SK-N-SH (cell line): ENCODE measurements around the gene CTAG1A. TPM values are rescaled to one million over a fixed set of nuclear protein-coding genes. Genes with fewer than 3 reads are reported as not detected.

Experiments used
- CTCF ChIA-PET: fragments of 300-600, 350-600 bp; formaldehyde crosslinking; extraction: SDS; loops from one replicate; lab custom pipeline; 2021; lab: Yijun Ruan, JAX
- POLR2A ChIA-PET: fragments of 350-600 bp; sonication (Branson Sonifier 250); formaldehyde crosslinking; extraction: SDS; loops from one replicate; lab custom pipeline; 2020; ENCODE audit warnings: antibody characterized with exemption, inconsistent platforms; lab: Yijun Ruan, JAX
- DNase-seq: peaks from one replicate; pipeline ENCODE4 v3.0.0; 2012
- H2AFZ ChIP-seq: fragments of 200-600 bp; sonication (generic); 2 replicates; pipeline ENCODE4 v1.8.1; 2016; ENCODE audit warnings: antibody characterized with exemption, mild to moderate bottlenecking, low read depth
- H3F3A ChIP-seq: fragments of 200-600 bp; sonication (generic); replicated peaks from 2 replicates; pipeline ENCODE3; 2016; ENCODE audit warnings: antibody characterized with exemption, mild to moderate bottlenecking; ENCODE audit not compliant: insufficient read depth
- H3K27ac ChIP-seq, 2 experiments: fragments of 200-500 bp in 1 of 2; fragments of 200-600 bp in 1 of 2; sonication (Bioruptor generic) in 1 of 2; sonication (generic), shearing (Covaris generic) in 1 of 2; 2 replicates each; pipeline versions ENCODE4 v1.5.1 to v1.6.1; 2014 to 2016; ENCODE audit warnings: low read depth in 2 of 2, inconsistent platforms in 1 of 2, low read length in 1 of 2, mild to moderate bottlenecking in 1 of 2, mixed read lengths in 1 of 2
- H3K27me3 ChIP-seq: fragments of 200-600 bp; sonication (generic), shearing (Covaris generic); 2 replicates; pipeline ENCODE4 v1.6.1; 2016; ENCODE audit warnings: mixed run types; ENCODE audit not compliant: insufficient read depth
- H3K36me3 ChIP-seq, 2 experiments: fragments of 200-500 bp in 1 of 2; fragments of 200-600 bp in 1 of 2; sonication (Bioruptor generic) in 1 of 2; sonication (generic) in 1 of 2; replicated peaks in 1 of 2; 2 replicates each; pipeline versions ENCODE3 to v1.5.1; 2014 to 2016; ENCODE audit warnings: low read length in 1 of 2, mild to moderate bottlenecking in 1 of 2; ENCODE audit not compliant: insufficient read depth in 2 of 2, control insufficient read depth in 1 of 2
- H3K4me1 ChIP-seq, 2 experiments: fragments of 200-500 bp in 1 of 2; fragments of 200-600 bp in 1 of 2; sonication (Bioruptor generic) in 1 of 2; sonication (generic), shearing (Covaris generic) in 1 of 2; 2 replicates each; pipeline versions ENCODE4 v1.5.1 to v1.6.1; 2014 to 2016; ENCODE audit warnings: low read depth in 1 of 2, low read length in 1 of 2, mixed run types in 1 of 2; ENCODE audit not compliant: insufficient read depth in 2 of 2, control insufficient read depth in 1 of 2
- H3K4me2 ChIP-seq: fragments of 200-600 bp; sonication (generic), shearing (Covaris generic); 2 replicates; pipeline ENCODE4 v1.6.1; 2017; ENCODE audit warnings: mixed run types
- H3K4me3 ChIP-seq, 2 experiments: fragments of 200-500 bp in 1 of 2; fragments of 200-600 bp in 1 of 2; sonication (Bioruptor generic) in 1 of 2; sonication (generic), shearing (Covaris generic) in 1 of 2; 2 replicates each; pipeline versions ENCODE4 v1.5.1 to v1.8.1; 2014 to 2016; ENCODE audit warnings: low read depth in 2 of 2, inconsistent platforms in 1 of 2, low read length in 1 of 2, mild to moderate bottlenecking in 1 of 2, mixed read lengths in 1 of 2, moderate library complexity in 1 of 2
- H3K79me2 ChIP-seq: fragments of 200-600 bp; sonication (generic); 2 replicates; pipeline ENCODE4 v1.8.1; 2017; ENCODE audit warnings: mild to moderate bottlenecking; ENCODE audit not compliant: insufficient read depth
- H3K9ac ChIP-seq: fragments of 200-600 bp; sonication (generic); 2 replicates; pipeline ENCODE4 v1.6.1; 2017; ENCODE audit warnings: mixed run types
- H3K9me2 ChIP-seq: fragments of 200-600 bp; sonication (generic); 2 replicates; pipeline ENCODE4 v1.6.1; 2017; ENCODE audit warnings: mixed run types
- H3K9me3 ChIP-seq: fragments of 200-600 bp; sonication (generic); 2 replicates; pipeline ENCODE4 v1.6.1; 2017; ENCODE audit warnings: mixed run types, mild to moderate bottlenecking, moderate library complexity
- H4K20me1 ChIP-seq: fragments of 200-600 bp; sonication (generic); 2 replicates; pipeline ENCODE4 v1.6.1; 2017; ENCODE audit warnings: mild to moderate bottlenecking, mixed run types; ENCODE audit not compliant: insufficient read depth
- CHD2 ChIP-seq: fragments of 150-350 bp; IDR thresholded peaks from 2 replicates; pipeline ENCODE4 v1.6.1; 2018; ENCODE audit warnings: low read length; ENCODE audit not compliant: partially characterized antibody
- ELF1 ChIP-seq: IDR thresholded peaks from 2 replicates; pipeline ENCODE4 v1.4.0; 2012
- EP300 ChIP-seq, 2 experiments: IDR thresholded peaks; 2 replicates each; pipeline versions ENCODE4 v1.4.0 to v1.6.1; 2012; ENCODE audit warnings: borderline replicate concordance in 1 of 2, low read depth in 1 of 2, low read length in 1 of 2
- FOSL2 ChIP-seq: IDR thresholded peaks from 2 replicates; pipeline ENCODE4 v1.4.0; 2012; ENCODE audit warnings: low read depth, mild to moderate bottlenecking, moderate library complexity, borderline replicate concordance
- FOXJ3 ChIP-seq: sonication (generic); formaldehyde crosslinking; IDR thresholded peaks from 2 replicates; pipeline ENCODE4 v1.5.1; 2020; ENCODE audit warnings: mild to moderate bottlenecking, missing genetic modification reagents
- GATA2 ChIP-seq: sonication (generic); formaldehyde crosslinking; IDR thresholded peaks from 2 replicates; pipeline ENCODE4 v1.5.0; 2020; ENCODE audit warnings: mild to moderate bottlenecking, missing genetic modification reagents
- JUND ChIP-seq: IDR thresholded peaks from 2 replicates; pipeline ENCODE4 v1.4.0; 2012
- MEF2A ChIP-seq: IDR thresholded peaks from 2 replicates; pipeline ENCODE4 v1.4.0; 2012; ENCODE audit warnings: low read depth, borderline replicate concordance
- MXI1 ChIP-seq: IDR thresholded peaks from 2 replicates; pipeline ENCODE4 v1.6.1; 2012; ENCODE audit warnings: mild to moderate bottlenecking, low read depth, low read length, improper control_type of control experiment
- NFIC ChIP-seq: IDR thresholded peaks from 2 replicates; pipeline ENCODE4 v1.4.0; 2012; ENCODE audit warnings: borderline replicate concordance
- NRF1 ChIP-seq: IDR thresholded peaks from 2 replicates; pipeline ENCODE4 v1.6.1; 2012; ENCODE audit warnings: low read depth, mild to moderate bottlenecking, low read length
- PBX3 ChIP-seq: IDR thresholded peaks from 2 replicates; pipeline ENCODE4; 2012
- POLR2AphosphoS5 ChIP-seq: IDR thresholded peaks from 2 replicates; pipeline ENCODE4 v1.6.1; 2012; ENCODE audit warnings: low read depth, low read length
- RFX5 ChIP-seq: IDR thresholded peaks from 2 replicates; pipeline ENCODE4 v1.6.1; 2012; ENCODE audit warnings: mild to moderate bottlenecking, improper control_type of control experiment, low read length
- RXRA ChIP-seq: IDR thresholded peaks from 2 replicates; pipeline ENCODE4 v1.4.0; 2012; ENCODE audit warnings: low read depth, mild to moderate bottlenecking, borderline replicate concordance
- SIN3A ChIP-seq: IDR thresholded peaks from 2 replicates; pipeline ENCODE4 v1.6.1; 2012; ENCODE audit warnings: low read depth, mild to moderate bottlenecking, low read length, moderate library complexity, borderline replicate concordance
- SMC3 ChIP-seq: IDR thresholded peaks from 2 replicates; pipeline ENCODE4 v1.6.1; 2012; ENCODE audit warnings: low read depth, low read length, improper control_type of control experiment
- TAF1 ChIP-seq: IDR thresholded peaks from 2 replicates; pipeline ENCODE4 v1.6.1; 2012; ENCODE audit warnings: low read depth, mild to moderate bottlenecking, low read length, moderate library complexity, borderline replicate concordance
- TCF12 ChIP-seq: IDR thresholded peaks from 2 replicates; pipeline ENCODE4 v1.4.0; 2012
- TEAD4 ChIP-seq: IDR thresholded peaks from 2 replicates; pipeline ENCODE4 v1.4.0; 2012; ENCODE audit warnings: mild to moderate bottlenecking, borderline replicate concordance; ENCODE audit not compliant: insufficient read depth
- YY1 ChIP-seq: IDR thresholded peaks from 2 replicates; pipeline ENCODE4 v1.4.0; 2012; ENCODE audit warnings: low read depth, mild to moderate bottlenecking
- WGBS: methylation state at CpG from one replicate; pipeline ENCODE4 v1.1.6; 2017; ENCODE audit warnings: low lambda C conversion rate; 5-methylcytosine and 5-hydroxymethylcytosine counted together
- polyA plus RNA-seq, 3 experiments: library from polyadenylated mRNA; depleted of rRNA; stranded (reverse); fragments of >200 nt; gene quantifications; 2 replicates each; pipeline ENCODE4 v1.2.3, GENCODE V29; 2012

Gene CTAG1A
- polyA plus RNA-seq, 1 of the 3 experiments (the other 2 are of a cell fraction) = not detected

GRCh38 chrX:154541896-154542722, 42.8 kb upstream of the CTAG1A start:
- Histone ChIP-seq H3K9me2 (no peaks in the 10 kb centered on the region), H3K9ac (peak overlapping the region; percentile 54; the same call in 1 of the 2 replicates), H2AFZ (no peak overlapping the region), H3F3A (no peaks in the 10 kb centered on the region), H3K4me1 (peaks cover 16% of the 10 kb centered on the region in 2 experiments; a peak in 3 of 4 replicates), H3K9me3 (no peaks in the 10 kb centered on the region), H3K36me3 (peaks cover 0 to 3% of the 10 kb centered on the region in 2 experiments), H3K27ac (peak overlapping the region in 1 of 2 experiments; percentile 92; a peak in 3 of 4 replicates), H3K4me3 (0 out of 4 replicates have a peak overlapping the region, but pooled peaks of 1 of the 2 experiments have one; percentile 23), H3K4me2 (peak overlapping the region; percentile 67), H3K27me3 (no peaks in the 10 kb centered on the region; the same call in 1 of the 2 replicates), H4K20me1 (no peaks in the 10 kb centered on the region), H3K79me2 (peaks cover 42% of the 10 kb centered on the region)
- TF ChIP-seq TEAD4 (0 out of 2 replicates have a peak, but pooled peaks have one; percentile 21), GATA2 (CRISPR knock-in tag) (no peak), FOXJ3 (CRISPR knock-in tag) (no peak), JUND (peak; percentile 86; the same call in 1 of the 2 replicates), SMC3 (no peak), POLR2AphosphoS5 (0 out of 2 replicates have a peak, but pooled peaks have one; percentile 13), TAF1 (no peak), CHD2 (no peak), EP300 (IDR thresholded peaks at IDR 0.05; ENCODE audit: borderline replicate concordance in 1 of 2, low read depth in 1 of 2, low read length in 1 of 2) (peak in 1 of 2 experiments; percentile 88; a peak in 2 of 4 replicates), NRF1 (no peak), FOSL2 (peak; percentile 75), YY1 (no peak), ELF1 (no peak), RXRA (peak; percentile 42; the same call in 1 of the 2 replicates), SIN3A (no peak), MEF2A (no peak), NFIC (peak; percentile 93), MXI1 (no peak), TCF12 (peak; percentile 32), RFX5 (no peak), PBX3 (peak; percentile 57)
- DNase-seq = no peak
- POLR2A ChIA-PET = interaction anchor here (0.6 to 1.7 kb wide), 2 partner anchors 15 to 107 kb away, joined by 3 to 6 read pairs; no protein-coding TSS in a partner anchor
- CTCF ChIA-PET = interaction anchor here (0.7 to 0.8 kb wide), 2 partner anchors 144 to 234 kb away, joined by 3 read pairs; partner anchors contain the start of gene RPL10
- 14% methylated on average over 8 of the region's 12 CpGs for WGBS
